Cardiac fibroblast (primary cell): ENCODE data around the gene BTD.

Experiments used
- DNase-seq, 2 donors: peaks; one replicate each; pipeline versions ENCODE4 v3.0.0 to v3.0.0-alpha.2; 2010; ENCODE audit warnings: low read depth in 2 of 2
- H3K4me3 ChIP-seq, 2 donors: replicated peaks in 1 of 2; 1 replicate in 1 of 2; 2 replicates in 1 of 2; pipeline ENCODE4 v1.5.1; 2011; ENCODE audit warnings: low read depth in 2 of 2, low read length in 2 of 2, mild to moderate bottlenecking in 2 of 2, moderate library complexity in 1 of 2
- CTCF ChIP-seq: IDR thresholded peaks from one replicate; pipeline ENCODE4 v1.5.1; 2011; ENCODE audit warnings: low read depth, mild to moderate bottlenecking, low read length, inconsistent platforms

BTD gene

GRCh38 chr3:15635121-15635661 is 33.6 kb downstream of the BTD start:
- TF ChIP-seq CTCF: no peak
- no peak overlapping the region for H3K4me3 ChIP-seq
- DNase-seq: peak; percentile 36 to 85

GRCh38 chr3:15636028-15636709 is 34.6 kb downstream of the BTD start:
- TF ChIP-seq CTCF: no peak
- peak; percentile 90 to 97 for DNase-seq
- H3K4me3 ChIP-seq: peak overlapping the region in 1 of 2 donors; percentile 25

- TF ChIP-seq CTCF: no peak
Measured at GRCh38 chr3:15637131-15637951, 35.8 kb downstream of the BTD start.

GRCh38 chr3:15638193-15638890 is 36.8 kb downstream of the BTD start:
- TF ChIP-seq CTCF: no peak
- no peak overlapping the region for H3K4me3 ChIP-seq
- peak; percentile 54 to 77 for DNase-seq

More at GRCh38 chr3:15637131-15637951, 35.8 kb downstream of the BTD start:
- H3K4me3 ChIP-seq: no peak overlapping the region
- no peak for DNase-seq

GRCh38 chr3:15638891-15639262 is 37.3 kb downstream of the BTD start:
- no peak overlapping the region for H3K4me3 ChIP-seq
- peak in 1 of 2 donors; percentile 49 for DNase-seq
- TF ChIP-seq CTCF: no peak

GRCh38 chr3:15645246-15645645 is 43.7 kb downstream of the BTD start:
- DNase-seq: no peak
- no peak for TF ChIP-seq CTCF
- no peak overlapping the region for H3K4me3 ChIP-seq
